ENCODE measurements around the gene PDE8B. TPM values are rescaled to one million over a fixed set of nuclear protein-coding genes. Genes with fewer than 3 reads are reported as not detected.

PDE8B gene
- total and polyA plus RNA-seq, 2 experiments from 2014 or later = 0.45 to 0.91 TPM

DNA sequence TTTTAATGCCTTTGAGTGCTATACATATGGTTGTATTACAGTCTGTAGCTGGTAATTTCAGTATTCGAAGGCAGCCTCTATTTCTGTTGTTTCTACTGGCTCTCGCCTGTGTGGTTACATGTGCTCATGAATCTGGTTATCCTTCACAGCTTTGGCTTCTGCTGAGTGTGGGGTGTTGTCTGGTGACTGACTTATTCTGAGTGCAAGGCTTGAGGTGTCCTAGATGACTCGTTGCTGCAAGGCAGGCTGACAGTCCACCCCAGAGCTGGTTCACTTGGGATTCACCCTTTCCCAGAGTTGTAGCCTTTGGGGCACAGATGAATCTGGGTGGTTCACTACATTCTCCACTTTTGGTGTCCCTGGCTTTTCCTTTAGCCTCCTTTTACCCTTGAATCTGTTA is 41.4 kb downstream of the PDE8B start:
- Histone ChIP-seq H3K27me3 (ENCODE audit: insufficient read depth) (no peaks in the 10 kb centered on the region), H3K4me1 (ENCODE audit: insufficient read depth) (no peaks in the 10 kb centered on the region), H3K4me2 (no peak overlapping the region), H3K36me3 (ENCODE audit: insufficient read depth) (no peaks in the 10 kb centered on the region), H2AFZ (no peak overlapping the region), H3K79me2 (replicated peaks; ENCODE audit: insufficient read depth) (no peaks in the 10 kb centered on the region), H3K27ac (ENCODE audit: low read depth) (no peak overlapping the region), H3K9me2 (ENCODE audit: insufficient read depth) (no peaks in the 10 kb centered on the region), H3F3A (replicated peaks; ENCODE audit: low read depth) (no peaks in the 10 kb centered on the region), H3K4me3 (no peak overlapping the region), H4K20me1 (replicated peaks; ENCODE audit: insufficient read depth) (no peaks in the 10 kb centered on the region)
- TF ChIP-seq, protein P1, sequence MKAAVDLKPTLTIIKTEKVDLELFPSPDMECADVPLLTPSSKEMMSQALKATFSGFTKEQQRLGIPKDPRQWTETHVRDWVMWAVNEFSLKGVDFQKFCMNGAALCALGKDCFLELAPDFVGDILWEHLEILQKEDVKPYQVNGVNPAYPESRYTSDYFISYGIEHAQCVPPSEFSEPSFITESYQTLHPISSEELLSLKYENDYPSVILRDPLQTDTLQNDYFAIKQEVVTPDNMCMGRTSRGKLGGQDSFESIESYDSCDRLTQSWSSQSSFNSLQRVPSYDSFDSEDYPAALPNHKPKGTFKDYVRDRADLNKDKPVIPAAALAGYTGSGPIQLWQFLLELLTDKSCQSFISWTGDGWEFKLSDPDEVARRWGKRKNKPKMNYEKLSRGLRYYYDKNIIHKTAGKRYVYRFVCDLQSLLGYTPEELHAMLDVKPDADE (IDR thresholded peaks at IDR 0.05) = no peak
- H3K27ac Mint-ChIP-seq = no peak overlapping the region
- no peaks in the 10 kb centered on the region for H3K9me3 Mint-ChIP-seq
- H3K36me3 Mint-ChIP-seq (ENCODE audit: low read depth) = no peaks in the 10 kb centered on the region
- DNase-seq (ENCODE audit: low spot score) = no peak
- no peak overlapping the region for H3K4me3 Mint-ChIP-seq
- no peaks in the 10 kb centered on the region for H3K27me3 Mint-ChIP-seq (ENCODE audit: insufficient read depth, low read depth, poor library complexity)
- H3K4me1 Mint-ChIP-seq = no peaks in the 10 kb centered on the region
- no peak for ATAC-seq

DNA sequence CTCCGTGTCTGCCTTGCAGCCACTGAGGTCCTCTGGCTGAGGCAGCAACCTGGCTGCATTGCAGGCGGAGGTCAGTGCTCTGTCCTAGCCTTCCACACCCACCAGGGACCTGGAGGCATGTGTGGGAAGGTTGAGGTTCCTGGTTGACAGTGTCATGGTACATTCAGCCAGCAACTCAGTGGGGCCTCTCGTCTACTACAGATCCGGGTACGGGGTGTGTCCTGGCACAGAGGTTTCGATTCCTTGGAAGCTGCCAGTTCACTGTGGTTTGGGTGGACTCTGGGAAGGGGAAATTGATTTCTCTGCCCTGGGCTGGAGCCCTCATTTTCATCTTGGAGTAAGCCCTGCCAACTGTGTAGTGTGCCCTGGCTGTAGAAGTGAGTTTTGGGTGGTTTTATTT is 45.1 kb downstream of the PDE8B start:
- no peak overlapping the region for H3K27ac Mint-ChIP-seq
- Histone ChIP-seq H3K27me3 (ENCODE audit: insufficient read depth) (no peaks in the 10 kb centered on the region), H3K36me3 (ENCODE audit: insufficient read depth) (no peaks in the 10 kb centered on the region), H3K4me2 (no peak overlapping the region), H2AFZ (no peak overlapping the region), H3K79me2 (replicated peaks; ENCODE audit: insufficient read depth) (no peaks in the 10 kb centered on the region), H3K4me1 (ENCODE audit: insufficient read depth) (no peaks in the 10 kb centered on the region), H3K9me2 (ENCODE audit: insufficient read depth) (no peaks in the 10 kb centered on the region), H3K27ac (ENCODE audit: low read depth) (no peak overlapping the region), H4K20me1 (replicated peaks; ENCODE audit: insufficient read depth) (no peaks in the 10 kb centered on the region), H3K4me3 (no peak overlapping the region), H3F3A (replicated peaks; ENCODE audit: low read depth) (no peaks in the 10 kb centered on the region)
- ATAC-seq (no peak), DNase-seq (ENCODE audit: low spot score) (no peak)
- no peak for TF ChIP-seq EZH2phosphoT487 (IDR thresholded peaks at IDR 0.05; ENCODE audit: unreplicated experiment)
- TF ChIP-seq, protein P2, sequence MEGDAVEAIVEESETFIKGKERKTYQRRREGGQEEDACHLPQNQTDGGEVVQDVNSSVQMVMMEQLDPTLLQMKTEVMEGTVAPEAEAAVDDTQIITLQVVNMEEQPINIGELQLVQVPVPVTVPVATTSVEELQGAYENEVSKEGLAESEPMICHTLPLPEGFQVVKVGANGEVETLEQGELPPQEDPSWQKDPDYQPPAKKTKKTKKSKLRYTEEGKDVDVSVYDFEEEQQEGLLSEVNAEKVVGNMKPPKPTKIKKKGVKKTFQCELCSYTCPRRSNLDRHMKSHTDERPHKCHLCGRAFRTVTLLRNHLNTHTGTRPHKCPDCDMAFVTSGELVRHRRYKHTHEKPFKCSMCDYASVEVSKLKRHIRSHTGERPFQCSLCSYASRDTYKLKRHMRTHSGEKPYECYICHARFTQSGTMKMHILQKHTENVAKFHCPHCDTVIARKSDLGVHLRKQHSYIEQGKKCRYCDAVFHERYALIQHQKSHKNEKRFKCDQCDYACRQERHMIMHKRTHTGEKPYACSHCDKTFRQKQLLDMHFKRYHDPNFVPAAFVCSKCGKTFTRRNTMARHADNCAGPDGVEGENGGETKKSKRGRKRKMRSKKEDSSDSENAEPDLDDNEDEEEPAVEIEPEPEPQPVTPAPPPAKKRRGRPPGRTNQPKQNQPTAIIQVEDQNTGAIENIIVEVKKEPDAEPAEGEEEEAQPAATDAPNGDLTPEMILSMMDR (conservative IDR thresholded peaks at IDR 0.05; ENCODE audit: low read depth in 2 of 2) = no peak
- TF ChIP-seq, protein P3, sequence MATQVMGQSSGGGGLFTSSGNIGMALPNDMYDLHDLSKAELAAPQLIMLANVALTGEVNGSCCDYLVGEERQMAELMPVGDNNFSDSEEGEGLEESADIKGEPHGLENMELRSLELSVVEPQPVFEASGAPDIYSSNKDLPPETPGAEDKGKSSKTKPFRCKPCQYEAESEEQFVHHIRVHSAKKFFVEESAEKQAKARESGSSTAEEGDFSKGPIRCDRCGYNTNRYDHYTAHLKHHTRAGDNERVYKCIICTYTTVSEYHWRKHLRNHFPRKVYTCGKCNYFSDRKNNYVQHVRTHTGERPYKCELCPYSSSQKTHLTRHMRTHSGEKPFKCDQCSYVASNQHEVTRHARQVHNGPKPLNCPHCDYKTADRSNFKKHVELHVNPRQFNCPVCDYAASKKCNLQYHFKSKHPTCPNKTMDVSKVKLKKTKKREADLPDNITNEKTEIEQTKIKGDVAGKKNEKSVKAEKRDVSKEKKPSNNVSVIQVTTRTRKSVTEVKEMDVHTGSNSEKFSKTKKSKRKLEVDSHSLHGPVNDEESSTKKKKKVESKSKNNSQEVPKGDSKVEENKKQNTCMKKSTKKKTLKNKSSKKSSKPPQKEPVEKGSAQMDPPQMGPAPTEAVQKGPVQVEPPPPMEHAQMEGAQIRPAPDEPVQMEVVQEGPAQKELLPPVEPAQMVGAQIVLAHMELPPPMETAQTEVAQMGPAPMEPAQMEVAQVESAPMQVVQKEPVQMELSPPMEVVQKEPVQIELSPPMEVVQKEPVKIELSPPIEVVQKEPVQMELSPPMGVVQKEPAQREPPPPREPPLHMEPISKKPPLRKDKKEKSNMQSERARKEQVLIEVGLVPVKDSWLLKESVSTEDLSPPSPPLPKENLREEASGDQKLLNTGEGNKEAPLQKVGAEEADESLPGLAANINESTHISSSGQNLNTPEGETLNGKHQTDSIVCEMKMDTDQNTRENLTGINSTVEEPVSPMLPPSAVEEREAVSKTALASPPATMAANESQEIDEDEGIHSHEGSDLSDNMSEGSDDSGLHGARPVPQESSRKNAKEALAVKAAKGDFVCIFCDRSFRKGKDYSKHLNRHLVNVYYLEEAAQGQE (IDR thresholded peaks at IDR 0.05; ENCODE audit: unreplicated experiment) = no peak
- H3K9me3 Mint-ChIP-seq = no peaks in the 10 kb centered on the region
- peaks cover 12% of the 10 kb centered on the region for H3K4me1 Mint-ChIP-seq
- H3K27me3 Mint-ChIP-seq (ENCODE audit: insufficient read depth, low read depth, poor library complexity) = no peaks in the 10 kb centered on the region
- H3K36me3 Mint-ChIP-seq (ENCODE audit: low read depth) = no peaks in the 10 kb centered on the region
- no peak overlapping the region for H3K4me3 Mint-ChIP-seq

Measured in GM23338 (cell line).